Adipose tissue (tissue), 3 donors: ENCODE measurements around the gene ARFGAP1. TPM values are rescaled to one million over a fixed set of nuclear protein-coding genes. Genes with fewer than 3 reads are reported as not detected.

Experiments
- H3K27ac ChIP-seq: one replicate; pipeline ENCODE4 v1.5.1; 2013; ENCODE audit warnings: low read depth, low read length
- WGBS, 3 donors: extraction: QIAGEN DNeasy Blood & Tissue Kit; methylation state at CpG; one replicate each; pipeline ENCODE4 v1.1.7; 2013; 5-methylcytosine and 5-hydroxymethylcytosine counted together
- polyA plus RNA-seq, 3 donors: library from polyadenylated mRNA; stranded (reverse); fragments of 200-250 nt; gene quantifications; one replicate each; pipeline ENCODE4 v1.2.3, GENCODE V29; 2013
- donor health status: healthy with polysubstance abuse.
- donor health status: Bipolar disorder and iron deficiency.
- donor health status: healthy.

ARFGAP1 gene
- polyA plus RNA-seq, 3 donors = 41.9 to 55.0 (median 50.8) TPM

DNA sequence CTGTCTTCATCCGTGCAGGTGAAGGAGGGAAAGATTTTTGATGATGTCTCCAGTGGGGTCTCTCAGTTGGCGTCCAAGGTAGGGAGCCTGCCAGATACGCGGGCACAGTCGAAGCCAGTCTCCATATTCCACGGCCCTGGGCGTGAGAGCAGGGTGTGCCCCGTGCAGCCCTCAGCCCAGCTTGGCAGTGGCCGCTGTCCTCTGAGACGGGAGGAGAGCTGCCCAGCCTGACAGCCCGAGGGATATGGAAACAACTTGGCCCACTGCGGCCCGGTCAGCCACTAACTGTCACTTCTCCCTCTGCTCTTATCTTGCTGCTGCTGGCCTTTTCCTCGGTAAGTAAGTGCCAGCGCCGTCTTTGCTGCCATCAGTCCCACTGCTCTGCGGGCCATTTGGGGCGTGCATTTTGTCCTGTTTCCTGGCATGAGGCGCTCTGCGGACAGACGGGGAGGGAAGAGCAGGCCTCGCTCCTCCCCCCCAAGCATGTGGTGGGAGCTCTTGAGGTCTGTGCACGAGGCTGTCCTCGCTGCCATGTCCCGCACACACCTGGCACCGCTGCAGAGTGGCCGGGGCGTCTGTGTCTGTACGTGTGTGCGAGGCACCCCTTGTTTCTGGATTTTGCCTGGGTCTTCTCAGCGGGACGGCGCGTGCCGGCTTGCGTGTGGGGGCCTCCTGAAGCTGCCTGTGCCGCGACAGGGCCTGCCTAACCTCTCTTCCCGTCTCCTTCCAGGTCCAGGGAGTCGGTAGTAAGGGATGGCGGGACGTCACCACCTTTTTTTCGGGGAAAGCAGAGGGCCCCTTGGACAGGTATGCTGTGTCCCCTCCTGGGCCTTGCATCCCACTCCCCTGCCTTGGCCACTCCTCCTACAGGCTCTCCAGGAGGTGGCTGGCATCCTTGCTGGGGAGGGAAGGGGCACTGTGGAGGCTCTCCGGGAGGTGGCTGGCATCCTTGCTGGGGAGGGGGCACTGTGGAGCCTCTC is 13.3 kb downstream of the ARFGAP1 start:
- no peak overlapping the region for H3K27ac ChIP-seq
- 91 to 95% (median 93%) methylated on average over 44 of the region's 44 CpGs for WGBS, 3 donors

DNA sequence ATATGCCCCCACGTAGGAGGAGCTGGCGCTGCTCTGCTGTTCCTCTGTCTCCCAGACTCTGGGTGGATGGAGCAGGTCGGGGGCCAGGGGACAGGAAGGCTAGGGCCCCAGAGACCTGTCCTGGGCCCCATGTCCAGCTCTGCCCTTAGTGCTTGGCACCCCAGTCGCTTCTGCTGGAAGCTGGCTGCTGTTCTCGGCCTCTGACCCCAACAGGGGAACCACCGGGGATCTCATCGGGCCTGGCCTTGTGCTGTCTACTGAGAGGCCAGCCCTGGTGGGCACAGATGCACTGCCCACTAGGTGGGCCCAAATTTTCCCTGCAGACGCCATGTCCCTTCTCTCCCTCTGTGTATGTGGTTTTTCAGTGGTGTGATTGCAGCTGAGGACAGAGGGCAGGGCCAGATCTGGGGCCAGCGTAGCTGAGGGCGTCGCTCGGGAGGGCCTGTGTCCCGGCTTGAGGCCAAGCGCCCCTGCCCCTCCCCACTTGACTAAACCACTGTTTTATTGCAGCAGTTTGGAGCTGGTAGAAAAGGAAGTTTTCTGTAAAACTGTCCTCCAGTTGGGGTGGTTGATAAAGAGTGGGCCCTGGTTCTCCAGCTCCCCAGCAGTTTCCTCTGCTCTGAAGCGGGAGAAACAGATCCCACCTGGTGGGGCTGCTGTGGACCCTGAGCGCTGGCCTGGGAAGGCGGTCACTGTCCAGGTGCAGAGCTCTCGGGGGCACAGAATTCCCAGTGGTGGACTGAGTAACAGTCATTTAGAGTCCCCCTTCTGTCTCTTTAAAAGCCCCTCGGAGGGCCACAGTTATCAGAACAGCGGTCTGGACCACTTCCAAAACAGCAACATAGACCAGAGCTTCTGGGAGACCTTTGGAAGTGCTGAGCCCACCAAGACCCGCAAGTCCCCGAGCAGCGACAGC is 14.4 kb downstream of the ARFGAP1 start:
- 81 to 90% (median 82%) methylated on average over 23 of the region's 23 CpGs for WGBS, 3 donors
- H3K27ac ChIP-seq = no peak overlapping the region

DNA sequence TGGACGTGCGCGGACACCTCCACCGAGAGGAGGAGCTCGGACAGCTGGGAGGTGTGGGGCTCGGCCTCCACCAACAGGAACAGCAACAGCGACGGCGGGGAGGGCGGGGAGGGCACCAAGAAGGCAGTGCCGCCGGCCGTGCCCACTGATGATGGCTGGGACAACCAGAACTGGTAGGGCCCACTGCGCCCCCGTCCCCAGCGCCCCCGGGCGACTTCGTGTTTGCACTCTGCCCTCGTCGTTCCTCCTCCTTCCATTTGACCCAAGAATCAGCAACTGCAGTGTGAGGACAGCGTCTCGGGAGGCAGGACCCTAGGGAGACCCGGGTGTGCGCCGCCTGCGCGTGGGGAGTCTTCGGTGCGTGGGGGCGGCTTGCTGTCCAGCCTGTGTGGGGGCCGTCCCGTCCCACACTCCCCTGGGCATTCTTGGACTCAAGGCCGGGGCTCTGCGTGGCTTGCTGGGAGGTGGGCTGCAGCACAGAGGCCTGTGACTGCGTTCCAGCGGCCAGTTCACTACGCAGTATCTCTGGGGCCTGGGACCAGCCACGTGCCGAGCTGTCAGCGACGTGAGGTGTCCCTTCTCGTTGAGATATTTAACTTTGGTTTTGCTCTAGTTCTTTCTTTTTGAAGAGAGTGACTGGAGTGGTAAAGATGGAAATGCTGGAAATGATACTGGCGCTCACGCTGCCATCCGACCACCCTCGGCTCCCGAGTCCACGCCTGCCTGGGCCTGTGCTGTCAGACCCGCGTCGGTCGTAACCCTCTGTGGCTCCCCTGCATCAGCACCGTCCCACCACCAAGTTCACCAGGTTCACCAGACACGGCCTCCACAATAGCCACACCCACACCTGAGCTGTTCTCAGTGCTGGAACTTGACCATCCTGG is 15.3 kb downstream of the ARFGAP1 start:
- H3K27ac ChIP-seq = no peak overlapping the region
- WGBS, 3 donors = 88 to 90% (median 89%) methylated on average over 55 of the region's 55 CpGs

DNA sequence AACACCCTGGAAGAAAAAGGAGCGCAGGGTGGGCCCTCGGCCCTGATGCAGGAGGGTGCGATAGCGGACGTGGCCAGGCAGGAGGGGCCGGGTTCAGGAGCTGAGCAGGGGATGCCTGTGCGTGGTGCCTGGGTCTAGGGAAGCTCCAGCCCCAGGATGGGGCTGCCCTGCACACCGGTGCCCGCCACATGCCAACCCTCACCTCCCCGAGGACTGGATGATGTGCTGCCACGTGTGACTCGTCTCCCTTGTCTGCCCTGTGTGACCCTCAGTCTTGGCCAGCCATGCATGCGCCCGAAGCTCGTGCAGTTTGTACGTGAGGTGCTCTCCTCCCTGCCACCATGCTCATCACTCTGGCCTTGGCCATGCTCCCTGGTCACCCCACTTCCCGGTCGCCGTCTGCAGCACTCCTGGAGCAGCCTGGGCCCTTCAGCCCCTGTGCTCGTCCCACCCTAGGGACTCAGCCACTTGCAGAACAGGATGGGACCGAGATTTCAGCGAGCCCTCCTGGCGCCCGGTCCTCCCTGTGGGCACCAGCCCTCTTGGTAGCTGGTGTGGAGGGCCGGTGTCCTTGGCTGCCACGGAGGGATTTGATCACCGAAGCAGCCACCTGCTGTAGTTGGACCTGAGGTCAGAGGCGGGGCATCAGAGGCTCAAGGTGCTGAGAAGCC is 16.1 kb downstream of the ARFGAP1 start:
- WGBS, 3 donors = 73 to 93% (median 90%) methylated on average over 28 of the region's 28 CpGs
- no peak overlapping the region for H3K27ac ChIP-seq

DNA sequence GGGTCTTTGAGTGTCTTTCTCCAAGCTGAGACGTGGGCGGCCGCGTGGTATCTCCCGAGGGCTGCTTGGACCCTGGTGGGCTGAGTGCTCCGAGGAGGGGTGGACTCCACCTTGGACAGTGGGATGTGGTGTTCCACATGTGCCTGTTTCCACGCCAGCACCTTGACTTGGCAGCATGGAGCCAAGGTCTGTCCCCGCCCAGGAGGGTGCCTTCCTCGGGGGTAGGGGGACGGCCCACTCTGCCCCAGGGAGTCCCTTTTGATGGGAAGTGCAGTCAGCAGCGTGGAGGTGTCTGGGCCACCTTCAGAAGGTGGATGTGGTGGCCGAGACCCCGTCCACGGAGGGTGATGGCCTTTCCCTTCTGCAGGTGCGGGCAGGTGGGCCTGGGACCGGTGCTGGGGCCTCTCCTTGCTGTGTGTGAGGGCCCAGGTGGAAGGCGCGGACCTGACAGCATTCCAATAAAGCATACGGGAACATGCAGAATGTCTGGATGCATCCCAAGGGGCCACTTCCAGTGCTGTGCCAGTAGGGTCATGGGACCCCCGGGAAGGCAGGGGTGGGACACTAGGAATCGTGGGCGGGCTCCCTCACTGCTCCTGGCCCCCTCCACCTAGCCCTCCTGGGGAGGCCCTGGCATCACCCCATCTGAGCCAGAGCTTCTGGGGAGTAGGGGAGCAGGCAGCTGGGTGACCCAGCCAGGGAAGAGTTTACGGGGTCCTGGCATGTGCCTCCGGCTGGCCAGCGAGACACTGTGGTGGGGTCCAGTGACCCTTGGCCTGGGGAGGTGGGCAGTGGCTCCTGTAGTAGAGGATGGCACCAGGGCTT is 16.9 kb downstream of the ARFGAP1 start:
- H3K27ac ChIP-seq = no peak overlapping the region
- 79 to 87% (median 86%) methylated on average over 20 to 25 of the region's 25 CpGs for WGBS, 3 donors

DNA sequence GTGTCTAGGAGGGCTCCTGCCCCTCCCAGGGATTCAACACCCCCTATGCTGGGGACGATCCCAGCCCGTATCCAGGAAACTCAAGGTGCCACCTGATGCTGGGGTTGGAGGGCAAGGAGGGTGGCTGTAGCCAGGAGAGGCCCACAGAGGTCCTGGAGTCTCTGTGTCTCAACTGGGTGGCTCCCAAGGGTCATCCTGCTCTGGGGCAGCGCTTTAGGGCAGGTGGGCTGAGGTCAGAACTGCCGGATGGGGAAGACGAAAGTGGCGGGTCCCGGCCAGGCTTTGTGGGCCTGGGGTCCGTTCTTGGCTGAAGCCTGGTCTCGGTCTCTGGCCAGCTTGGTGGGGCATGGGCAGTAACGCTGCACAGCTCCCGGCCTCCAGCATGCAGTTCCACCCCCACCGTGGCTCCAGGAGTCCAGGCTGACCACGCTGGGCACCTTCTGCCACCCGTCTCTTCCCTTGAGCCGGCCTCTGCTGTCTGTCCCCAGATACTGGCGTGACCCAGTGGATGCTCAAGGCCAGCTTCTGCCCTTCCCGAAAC is 17.6 kb downstream of the ARFGAP1 start:
- H3K27ac ChIP-seq = no peak overlapping the region
- 77 to 86% (median 80%) methylated on average over 15 to 17 of the region's 17 CpGs for WGBS, 3 donors

DNA sequence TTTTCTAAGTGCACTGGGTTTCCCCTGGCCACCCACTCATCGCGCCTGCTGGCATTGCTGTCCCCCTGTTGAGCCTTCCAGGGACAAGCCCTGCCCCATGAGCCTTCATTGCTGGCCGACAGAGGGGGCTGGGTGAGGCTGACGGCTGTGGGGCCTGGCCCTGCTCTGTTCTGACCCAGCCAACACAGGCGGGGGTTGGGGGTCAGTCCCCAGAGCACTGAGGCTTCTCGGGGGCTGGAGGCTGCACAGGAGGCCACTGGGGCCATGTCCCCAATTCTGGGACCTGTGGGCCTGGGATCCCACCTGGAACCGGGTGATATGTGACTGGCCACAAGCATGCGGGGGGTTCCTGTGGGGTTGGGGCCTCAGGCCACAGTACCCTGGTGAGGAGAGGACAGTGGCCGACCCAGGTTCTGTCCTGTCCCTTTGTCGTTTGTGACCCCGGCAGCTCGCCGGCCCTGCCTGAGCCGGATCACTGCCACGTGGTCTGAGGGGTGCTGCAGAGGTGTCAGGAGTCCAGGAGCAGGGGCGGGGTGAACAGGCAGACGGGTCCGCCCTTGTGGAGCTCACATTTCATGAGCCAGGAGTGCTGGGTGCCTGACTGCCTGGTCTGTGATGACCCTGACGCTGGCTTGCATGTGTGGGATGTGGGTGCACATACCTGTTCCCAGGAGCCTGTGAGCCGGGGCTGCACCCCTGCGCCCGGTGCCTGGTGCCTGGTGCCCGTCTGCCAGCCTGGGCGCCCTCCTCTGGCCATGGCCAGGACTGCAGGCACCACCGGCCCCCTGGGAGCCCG is 18.3 kb downstream of the ARFGAP1 start:
- 22 to 40% (median 30%) methylated on average over 25 to 26 of the region's 26 CpGs for WGBS, 3 donors
- no peak overlapping the region for H3K27ac ChIP-seq

DNA sequence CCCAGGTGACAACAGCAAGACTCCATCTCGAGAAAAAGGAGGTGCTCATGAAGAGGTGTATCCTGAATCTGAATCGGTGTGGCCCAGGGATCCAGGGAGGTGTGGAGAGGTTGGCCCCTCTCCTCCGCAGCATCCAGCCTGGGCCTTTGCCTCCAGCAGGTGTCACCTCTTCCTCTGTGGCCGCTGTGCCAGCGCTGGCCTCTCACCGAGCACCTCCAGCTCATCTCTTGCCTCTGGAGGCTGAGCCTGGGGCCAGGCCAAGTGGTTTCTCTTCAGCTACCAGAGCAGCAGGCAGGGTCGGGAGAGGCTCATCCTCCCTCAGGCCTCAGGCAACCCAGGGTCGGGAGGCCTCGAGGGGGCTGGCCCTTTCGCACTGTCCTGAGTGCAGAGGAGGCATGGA is 19.2 kb downstream of the ARFGAP1 start:
- H3K27ac ChIP-seq = no peak overlapping the region
- 72 to 78% (median 76%) methylated on average over 10 of the region's 10 CpGs for WGBS, 3 donors

DNA sequence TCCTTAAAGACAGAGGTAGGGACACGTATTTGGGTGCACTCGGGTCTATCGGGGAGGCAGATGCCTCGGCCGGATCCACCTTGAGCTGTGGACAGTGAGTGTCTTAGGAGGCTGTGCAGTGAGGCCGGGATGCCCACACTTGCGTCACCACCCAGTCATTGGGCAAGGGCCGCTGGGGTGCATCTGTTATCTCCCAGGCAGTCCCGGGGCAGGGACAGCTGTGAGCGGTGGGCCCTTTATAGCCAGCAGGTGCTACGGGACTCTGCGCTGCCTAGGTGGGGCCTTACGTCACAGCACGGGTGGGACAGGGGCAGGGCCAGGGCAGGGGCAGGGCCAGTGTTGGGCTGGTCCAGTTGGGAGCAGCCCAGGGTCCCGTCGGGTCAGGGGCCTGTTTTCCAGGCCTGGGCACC is 19.7 kb downstream of the ARFGAP1 start:
- H3K27ac ChIP-seq = no peak overlapping the region
- 74 to 84% (median 84%) methylated on average over 14 to 16 of the region's 16 CpGs for WGBS, 3 donors

DNA sequence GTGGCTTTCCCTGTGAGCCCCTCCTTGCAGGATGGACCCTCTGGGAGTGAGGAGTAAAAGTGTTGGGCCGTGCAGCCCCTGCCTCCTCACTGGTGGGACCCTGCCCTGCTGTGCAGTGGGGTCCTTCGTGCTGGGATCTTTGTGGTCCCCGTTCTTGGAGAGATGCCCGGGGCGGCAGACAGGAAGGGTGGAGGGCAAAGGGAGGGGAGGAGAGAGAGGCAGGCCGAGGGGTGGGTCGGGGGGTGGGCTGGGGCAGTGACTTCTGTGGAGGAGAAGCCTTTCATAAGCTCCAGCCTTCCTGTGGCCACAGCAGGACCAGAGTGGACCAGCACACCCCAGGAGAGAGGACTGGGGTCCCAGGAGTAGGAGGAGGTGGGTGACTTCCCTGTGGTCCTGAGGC is 20.3 kb downstream of the ARFGAP1 start, which contains the start of gene COL20A1:
Gene COL20A1, plus strand, starts transcription at position 283 of the 400 bp plus-strand sequence. CDS start 1,922 bp downstream, outside the sequence.
- no peak within 1 kb of the TSS for H3K27ac ChIP-seq
- WGBS, 3 donors = 19 to 29% (median 24%) methylated on average over 5 to 7 of the region's 7 CpGs

DNA sequence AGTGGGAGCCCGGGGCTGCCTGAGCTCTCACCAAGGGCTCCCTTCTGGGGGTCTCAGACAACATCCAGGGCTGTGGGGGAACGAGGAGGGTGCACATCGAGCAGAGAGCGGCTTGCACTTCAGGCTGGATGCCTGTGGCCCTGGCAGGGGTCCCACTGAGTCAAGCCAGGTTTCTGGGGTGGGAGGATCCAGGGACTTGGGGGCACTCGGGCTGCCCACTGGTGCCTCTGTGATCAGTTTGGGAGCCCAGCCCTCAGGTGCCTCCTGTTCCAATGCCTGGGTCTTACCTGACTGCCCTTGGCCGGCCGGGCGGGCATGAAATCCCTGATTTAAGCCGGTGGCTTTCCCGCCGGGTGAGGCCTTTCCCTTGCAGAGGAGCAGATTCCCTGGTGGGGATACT is 20.8 kb downstream of the ARFGAP1 start:
- 43 to 66% (median 62%) methylated on average over 11 of the region's 11 CpGs for WGBS, 3 donors
- H3K27ac ChIP-seq = no peak overlapping the region

DNA sequence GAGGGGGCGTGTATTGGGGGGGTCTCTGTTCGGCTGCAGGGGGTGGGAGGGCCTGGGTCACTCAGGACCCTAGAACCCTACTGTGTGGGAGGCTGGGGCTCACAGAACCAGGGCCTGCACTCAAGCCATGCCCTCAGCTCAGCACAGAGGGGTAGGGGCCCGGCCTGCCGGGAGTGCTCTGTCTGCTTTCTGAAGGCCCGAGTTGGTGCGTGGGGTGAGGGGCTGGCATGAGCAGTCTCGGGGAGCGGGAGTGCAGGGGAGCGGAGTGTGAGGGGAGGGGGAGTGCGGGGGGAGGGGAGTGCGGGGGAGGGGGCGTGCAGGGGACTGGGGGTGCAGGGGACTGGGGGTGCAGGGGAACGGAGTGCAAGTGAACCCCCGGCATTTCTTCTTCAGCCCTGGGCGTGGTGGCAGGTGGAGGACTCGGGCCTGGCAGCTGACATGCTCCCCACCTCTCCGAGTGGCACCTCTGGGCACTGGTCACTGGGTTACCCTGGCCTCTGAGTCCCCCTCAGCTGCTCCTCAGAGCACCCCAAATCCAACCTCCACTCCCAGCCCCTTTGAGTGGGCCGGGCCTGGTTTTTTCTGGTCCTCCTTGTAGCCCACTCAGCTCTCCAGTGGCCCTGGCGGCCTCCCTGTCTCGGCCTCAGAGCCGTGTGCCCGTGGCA is 21.4 kb downstream of the ARFGAP1 start:
- no peak overlapping the region for H3K27ac ChIP-seq
- 51 to 61% (median 57%) methylated on average over 15 to 20 of the region's 22 CpGs for WGBS, 3 donors

DNA sequence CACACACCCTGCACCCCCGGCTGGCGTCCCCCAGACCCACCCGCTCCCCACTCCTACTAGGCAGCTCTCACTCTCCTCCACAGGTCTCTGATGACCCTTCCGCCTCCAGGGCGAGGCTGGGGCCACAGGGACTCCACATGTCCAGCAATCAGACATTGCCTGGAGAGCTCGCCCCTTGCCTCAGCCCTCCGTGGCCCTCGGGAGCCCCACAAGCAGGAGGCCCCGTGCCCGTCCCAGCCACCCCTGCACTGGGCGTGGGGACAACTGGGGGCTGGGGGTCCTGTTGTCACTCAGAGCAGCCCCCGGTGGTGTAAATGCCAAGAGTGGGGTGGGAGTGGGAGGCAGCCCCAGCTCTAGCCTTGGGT is 21.9 kb downstream of the ARFGAP1 start:
- H3K27ac ChIP-seq = no peak overlapping the region
- WGBS, 3 donors = 79 to 86% (median 81%) methylated on average over 12 of the region's 12 CpGs

DNA sequence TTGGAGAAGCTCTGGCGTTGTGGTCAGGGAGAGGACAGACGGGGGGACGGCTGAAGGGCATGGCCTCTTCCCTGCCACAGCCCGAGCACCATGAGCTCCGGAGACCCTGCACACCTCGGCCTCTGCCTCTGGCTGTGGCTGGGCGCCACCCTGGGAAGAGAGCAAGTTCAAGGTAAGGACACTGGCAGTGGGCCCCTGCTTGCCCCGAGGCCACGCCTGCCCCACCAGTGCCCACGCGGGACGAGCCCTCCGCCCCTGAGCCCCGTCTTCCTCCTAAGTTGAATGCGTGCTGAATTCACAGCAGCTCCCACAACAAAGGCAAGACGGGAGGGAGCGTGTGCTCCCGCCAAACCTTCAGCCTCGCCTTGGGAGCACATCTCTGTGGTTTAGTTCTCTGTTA is 22.4 kb downstream of the ARFGAP1 start:
- H3K27ac ChIP-seq = no peak overlapping the region
- 28 to 35% (median 33%) methylated on average over 19 of the region's 19 CpGs for WGBS, 3 donors

DNA sequence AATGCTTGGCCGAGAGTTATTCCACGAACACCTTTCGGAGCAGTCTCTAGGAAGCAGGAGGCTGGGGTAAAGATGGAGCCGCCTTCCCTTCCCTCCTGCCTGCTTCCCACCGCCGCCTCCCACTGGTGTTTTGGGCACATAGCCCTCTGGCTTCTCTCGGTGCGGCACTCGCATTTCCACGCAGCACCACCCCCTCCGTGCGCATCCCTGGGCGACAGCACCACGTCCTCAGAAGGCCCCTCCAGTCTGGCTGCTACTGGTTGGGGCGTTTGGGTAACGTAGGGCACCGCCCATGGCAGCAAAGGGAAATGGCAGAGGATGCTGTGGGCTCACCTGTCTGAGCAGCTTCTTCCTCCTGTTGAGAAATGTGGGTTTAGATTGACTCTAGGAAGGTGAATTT is 22.8 kb downstream of the ARFGAP1 start:
- 12 to 23% (median 20%) methylated on average over 16 to 17 of the region's 17 CpGs for WGBS, 3 donors
- no peak overlapping the region for H3K27ac ChIP-seq
